Neural crest cell (in vitro differentiated cells): ENCODE data around the gene PRR14. TPM values are rescaled to one million over a fixed set of nuclear protein-coding genes. Genes with fewer than 3 reads are reported as not detected.

Experiments used
- DNase-seq: peaks from one replicate; pipeline ENCODE4 v3.0.0; 2021; ENCODE audit warnings: low read depth, mixed read lengths, low spot score
- H3K27ac Mint-ChIP-seq: one replicate; pipeline ENCODE4 v1.8.0; 2021; ENCODE audit warnings: mild to moderate bottlenecking, mixed read lengths; ENCODE audit not compliant: unreplicated experiment
- H3K27me3 Mint-ChIP-seq: 2 replicates; pipeline ENCODE4 v1.8.0; 2021; ENCODE audit warnings: low read depth, mild to moderate bottlenecking, mixed read lengths
- H3K36me3 Mint-ChIP-seq: 2 replicates; pipeline ENCODE4 v1.8.0; 2021; ENCODE audit warnings: low read depth, mild to moderate bottlenecking, mixed read lengths
- H3K4me1 Mint-ChIP-seq: 2 replicates; pipeline ENCODE4 v1.8.0; 2021; ENCODE audit warnings: mixed read lengths
- H3K4me3 Mint-ChIP-seq: one replicate; pipeline ENCODE4 v1.8.0; 2021; ENCODE audit warnings: mild to moderate bottlenecking, mixed read lengths
- H3K9me3 Mint-ChIP-seq: 2 replicates; pipeline ENCODE4 v1.8.0; 2021; ENCODE audit warnings: mixed read lengths
- CTCF ChIP-seq: fragments of 200-600 bp; sonication (generic); conservative IDR thresholded peaks from 2 replicates; pipeline ENCODE4 v1.5.0; 2021; ENCODE audit warnings: antibody characterized with exemption, mild to moderate bottlenecking
- total RNA-seq: library from RNA; stranded (reverse); gene quantifications from 2 replicates; pipeline ENCODE4 v1.2.1, GENCODE V29; 2021

The PRR14 gene
- total RNA-seq, 1 donor from 2014 or later, result 67.0 TPM

- no peak for DNase-seq
- H3K27me3 Mint-ChIP-seq, result peaks cover 3% of the 10 kb centered on the region
- peak overlapping the region; percentile 79 for H3K4me3 Mint-ChIP-seq
- H3K9me3 Mint-ChIP-seq, result no peaks in the 10 kb centered on the region
- peaks cover 30% of the 10 kb centered on the region for H3K4me1 Mint-ChIP-seq
- peaks cover 9% of the 10 kb centered on the region for H3K36me3 Mint-ChIP-seq
- TF ChIP-seq CTCF, result no peak
- H3K27ac Mint-ChIP-seq, result peak overlapping the region; percentile 43
Observed at GRCh38 chr16:30662449-30662848, 11.7 kb downstream of the PRR14 start.

- Mint-ChIP-seq H3K4me3 (peak overlapping the region; percentile 74), H3K27me3 (peaks cover 2% of the 10 kb centered on the region), H3K27ac (no peak overlapping the region), H3K4me1 (peaks cover 27% of the 10 kb centered on the region), H3K9me3 (no peaks in the 10 kb centered on the region), H3K36me3 (peaks cover 13% of the 10 kb centered on the region)
- DNase-seq, result no peak
- TF ChIP-seq CTCF, result no peak
Observed at GRCh38 chr16:30663038-30663437, 12.3 kb downstream of the PRR14 start.

GRCh38 chr16:30663820-30664219 lies 13.1 kb downstream of the PRR14 start:
- H3K9me3 Mint-ChIP-seq, result no peaks in the 10 kb centered on the region
- no peak for DNase-seq
- H3K36me3 Mint-ChIP-seq, result peaks cover 14% of the 10 kb centered on the region

GRCh38 chr16:30664616-30665109 lies 13.9 kb downstream of the PRR14 start:
- peaks cover 27% of the 10 kb centered on the region for H3K4me1 Mint-ChIP-seq
- TF ChIP-seq CTCF, result no peak
- H3K36me3 Mint-ChIP-seq, result peaks cover 14% of the 10 kb centered on the region
- no peaks in the 10 kb centered on the region for H3K9me3 Mint-ChIP-seq
- DNase-seq, result no peak
- H3K27me3 Mint-ChIP-seq, result no peaks in the 10 kb centered on the region
- H3K4me3 Mint-ChIP-seq, result no peak overlapping the region
- H3K27ac Mint-ChIP-seq, result no peak overlapping the region

More at GRCh38 chr16:30663820-30664219, 13.1 kb downstream of the PRR14 start:
- peak overlapping the region; percentile 37 for H3K27ac Mint-ChIP-seq
- H3K4me3 Mint-ChIP-seq, result peak overlapping the region; percentile 74
- H3K4me1 Mint-ChIP-seq, result peaks cover 27% of the 10 kb centered on the region
- H3K27me3 Mint-ChIP-seq, result no peaks in the 10 kb centered on the region
- TF ChIP-seq CTCF, result no peak

- peaks cover 14% of the 10 kb centered on the region for H3K36me3 Mint-ChIP-seq
Observed at GRCh38 chr16:30665155-30665829, 14.5 kb downstream of the PRR14 start.

More at GRCh38 chr16:30665155-30665829, 14.5 kb downstream of the PRR14 start:
- Mint-ChIP-seq H3K27ac (no peak overlapping the region), H3K4me3 (peak overlapping the region; percentile 49), H3K4me1 (peaks cover 27% of the 10 kb centered on the region), H3K9me3 (no peaks in the 10 kb centered on the region), H3K27me3 (no peaks in the 10 kb centered on the region)
- no peak for DNase-seq
- no peak for TF ChIP-seq CTCF
